ENCODE results near the gene B4GALNT3. TPM values are rescaled to one million over a fixed set of nuclear protein-coding genes. Genes with fewer than 3 reads are reported as not detected.
A peak's percentile ranks its signal among the peaks of the same experiment; 100 is the strongest.

Gene B4GALNT3
- total and polyA plus RNA-seq, 3 experiments from 2014 or later = 3.1 to 6.9 (median 3.5) TPM

GRCh38 chr12:559906-560455 lies 100.2 kb downstream of the B4GALNT3 start:
- Histone ChIP-seq H3K9me3 (ENCODE audit: low read length) (no peaks in the 10 kb centered on the region), H3K4me1 (ENCODE audit: insufficient read depth, low read length) (peaks cover 54% of the 10 kb centered on the region), H3K36me3 (ENCODE audit: insufficient read depth, low read length) (no peaks in the 10 kb centered on the region), H3K27me3 (ENCODE audit: insufficient read depth, low read length, poor library complexity, severe bottlenecking) (no peaks in the 10 kb centered on the region), H3K4me3 (ENCODE audit: low read length) (no peak overlapping the region), H3K27ac (ENCODE audit: low read depth, low read length) (no peak overlapping the region)
- POLR2A ChIA-PET = no interaction called here
- Mint-ChIP-seq H3K27ac (peak overlapping the region in 7 of 8 donors; percentile 29 to 96 (median 80)), H3K36me3 (peaks cover 0 to 9% (median 5%) of the 10 kb centered on the region in 3 donors), H3K27me3 (no peaks in the 10 kb centered on the region), H3K4me3 (no peak overlapping the region), H3K9me3 (no peaks in the 10 kb centered on the region), H3K4me1 (peaks cover 39 to 57% (median 52%) of the 10 kb centered on the region in 3 donors)
- CTCF ChIA-PET = no interaction called here
- DNase-seq = peak in 1 of 5 donors; percentile 28

GRCh38 chr12:560691-561390 lies 101.1 kb downstream of the B4GALNT3 start:
- H3K4me3 Mint-ChIP-seq = peak overlapping the region in 1 of 7 donors; percentile 37
- peak overlapping the region in 1 of 8 donors; percentile 73 for H3K27ac Mint-ChIP-seq
- no peaks in the 10 kb centered on the region for H3K9me3 ChIP-seq (ENCODE audit: low read length)
- no peak overlapping the region for H3K4me3 ChIP-seq (ENCODE audit: low read length)
- no peaks in the 10 kb centered on the region for H3K27me3 ChIP-seq (ENCODE audit: insufficient read depth, low read length, poor library complexity, severe bottlenecking)
- CTCF ChIA-PET = no interaction called here
- POLR2A ChIA-PET = no interaction called here
- H3K36me3 ChIP-seq (ENCODE audit: insufficient read depth, low read length) = no peaks in the 10 kb centered on the region
- no peaks in the 10 kb centered on the region for H3K9me3 Mint-ChIP-seq
- H3K27ac ChIP-seq (ENCODE audit: low read depth, low read length) = no peak overlapping the region
- peaks cover 58% of the 10 kb centered on the region for H3K4me1 ChIP-seq (ENCODE audit: insufficient read depth, low read length)
- DNase-seq = peak in 1 of 5 donors; percentile 26
- no peaks in the 10 kb centered on the region for H3K27me3 Mint-ChIP-seq
- H3K4me1 Mint-ChIP-seq = peaks cover 43 to 60% (median 55%) of the 10 kb centered on the region in 3 donors
- H3K36me3 Mint-ChIP-seq = peaks cover 0 to 7% (median 5%) of the 10 kb centered on the region in 3 donors

GRCh38 chr12:561391-561705 lies 101.6 kb downstream of the B4GALNT3 start:
- H3K4me1 Mint-ChIP-seq = peaks cover 48 to 60% (median 60%) of the 10 kb centered on the region in 3 donors

GRCh38 chr12:561908-562593 lies 102.3 kb downstream of the B4GALNT3 start:
- Histone ChIP-seq H3K4me1 (ENCODE audit: insufficient read depth, low read length) (peaks cover 70% of the 10 kb centered on the region), H3K9me3 (ENCODE audit: low read length) (no peaks in the 10 kb centered on the region), H3K36me3 (ENCODE audit: insufficient read depth, low read length) (no peaks in the 10 kb centered on the region), H3K27ac (ENCODE audit: low read depth, low read length) (no peak overlapping the region), H3K27me3 (ENCODE audit: insufficient read depth, low read length, poor library complexity, severe bottlenecking) (no peaks in the 10 kb centered on the region), H3K4me3 (ENCODE audit: low read length) (no peak overlapping the region)
- ChIA-PET CTCF (no interaction called here), POLR2A (interaction anchor here (0.6 kb wide), 1 partner anchor 23 kb away, joined by 3 read pairs; no protein-coding TSS in a partner anchor)
- H3K4me1 Mint-ChIP-seq = peaks cover 55 to 65% (median 63%) of the 10 kb centered on the region in 3 donors
- H3K9me3 Mint-ChIP-seq = no peaks in the 10 kb centered on the region
- H3K27ac Mint-ChIP-seq = peak overlapping the region; percentile 91 to 98 (median 95)
- peak overlapping the region; percentile 15 to 83 (median 57) for H3K4me3 Mint-ChIP-seq
- H3K36me3 Mint-ChIP-seq = peaks cover 0 to 6% (median 2%) of the 10 kb centered on the region in 3 donors
- no peaks in the 10 kb centered on the region for H3K27me3 Mint-ChIP-seq
- DNase-seq = no peak

More at GRCh38 chr12:561391-561705, 101.6 kb downstream of the B4GALNT3 start:
- H3K27ac ChIP-seq (ENCODE audit: low read depth, low read length) = no peak overlapping the region
- H3K27me3 ChIP-seq (ENCODE audit: insufficient read depth, low read length, poor library complexity, severe bottlenecking) = no peaks in the 10 kb centered on the region
- no peaks in the 10 kb centered on the region for H3K9me3 ChIP-seq (ENCODE audit: low read length)
- Mint-ChIP-seq H3K4me3 (peak overlapping the region in 2 of 7 donors; percentile 37 to 70), H3K27me3 (no peaks in the 10 kb centered on the region), H3K36me3 (peaks cover 0 to 7% (median 5%) of the 10 kb centered on the region in 3 donors), H3K27ac (peak overlapping the region in 3 of 8 donors; percentile 47 to 73 (median 61)), H3K9me3 (no peaks in the 10 kb centered on the region)
- ChIA-PET CTCF (no interaction called here), POLR2A (interaction anchor here (0.6 kb wide), 1 partner anchor 22 kb away, joined by 3 read pairs; no protein-coding TSS in a partner anchor)
- no peaks in the 10 kb centered on the region for H3K36me3 ChIP-seq (ENCODE audit: insufficient read depth, low read length)
- no peak overlapping the region for H3K4me3 ChIP-seq (ENCODE audit: low read length)
- peaks cover 63% of the 10 kb centered on the region for H3K4me1 ChIP-seq (ENCODE audit: insufficient read depth, low read length)
- DNase-seq = no peak

GRCh38 chr12:562634-563033 lies 102.9 kb downstream of the B4GALNT3 start:
- Mint-ChIP-seq H3K4me3 (peak overlapping the region in 6 of 7 donors; percentile 75 to 86 (median 83)), H3K36me3 (peaks cover 0 to 6% (median 0%) of the 10 kb centered on the region in 3 donors), H3K27me3 (no peaks in the 10 kb centered on the region), H3K4me1 (peaks cover 60 to 68% (median 64%) of the 10 kb centered on the region in 3 donors), H3K27ac (peak overlapping the region; percentile 91 to 98 (median 95)), H3K9me3 (no peaks in the 10 kb centered on the region)
- ChIA-PET CTCF (interaction anchor here (2.2 kb wide), 1 partner anchor 252 kb away, joined by 8 read pairs; no protein-coding TSS in a partner anchor), POLR2A (no interaction called here)
- H3K4me3 ChIP-seq (ENCODE audit: low read length) = peak overlapping the region; percentile 62
- DNase-seq = peak in 1 of 5 donors; percentile 19
- no peaks in the 10 kb centered on the region for H3K27me3 ChIP-seq (ENCODE audit: insufficient read depth, low read length, poor library complexity, severe bottlenecking)
- H3K9me3 ChIP-seq (ENCODE audit: low read length) = no peaks in the 10 kb centered on the region
- H3K27ac ChIP-seq (ENCODE audit: low read depth, low read length) = peak overlapping the region; percentile 20
- no peaks in the 10 kb centered on the region for H3K36me3 ChIP-seq (ENCODE audit: insufficient read depth, low read length)
- peaks cover 72% of the 10 kb centered on the region for H3K4me1 ChIP-seq (ENCODE audit: insufficient read depth, low read length)

GRCh38 chr12:563250-563781 lies 103.6 kb downstream of the B4GALNT3 start:
- Mint-ChIP-seq H3K27ac (peak overlapping the region; percentile 85 to 98 (median 95)), H3K27me3 (no peaks in the 10 kb centered on the region), H3K36me3 (peaks cover 0 to 6% (median 0%) of the 10 kb centered on the region in 3 donors), H3K9me3 (no peaks in the 10 kb centered on the region), H3K4me3 (peak overlapping the region; percentile 75 to 91 (median 83)), H3K4me1 (peaks cover 66 to 71% (median 66%) of the 10 kb centered on the region in 3 donors)
- peak overlapping the region; percentile 62 for H3K4me3 ChIP-seq (ENCODE audit: low read length)
- ChIA-PET CTCF (interaction anchor here (1.0 to 5.0 kb wide), 4 partner anchors 12 to 251 kb away, joined by 3 to 34 read pairs (median 6); no protein-coding TSS in a partner anchor), POLR2A (interaction anchor here (0.5 kb wide), 1 partner anchor 174 kb away, joined by 5 read pairs; no protein-coding TSS in a partner anchor)
- no peaks in the 10 kb centered on the region for H3K27me3 ChIP-seq (ENCODE audit: insufficient read depth, low read length, poor library complexity, severe bottlenecking)
- peaks cover 75% of the 10 kb centered on the region for H3K4me1 ChIP-seq (ENCODE audit: insufficient read depth, low read length)
- H3K9me3 ChIP-seq (ENCODE audit: low read length) = no peaks in the 10 kb centered on the region
- H3K27ac ChIP-seq (ENCODE audit: low read depth, low read length) = peak overlapping the region; percentile 20
- DNase-seq = peak; percentile 31 to 84 (median 80)
- H3K36me3 ChIP-seq (ENCODE audit: insufficient read depth, low read length) = no peaks in the 10 kb centered on the region

- Mint-ChIP-seq H3K4me1 (peaks cover 68 to 72% (median 69%) of the 10 kb centered on the region in 3 donors), H3K4me3 (peak overlapping the region; percentile 75 to 91 (median 83)), H3K27me3 (no peaks in the 10 kb centered on the region), H3K27ac (peak overlapping the region; percentile 85 to 98 (median 95)), H3K36me3 (peaks cover 0 to 6% (median 0%) of the 10 kb centered on the region in 3 donors), H3K9me3 (no peaks in the 10 kb centered on the region)
- Histone ChIP-seq H3K27ac (ENCODE audit: low read depth, low read length) (peak overlapping the region; percentile 20), H3K4me3 (ENCODE audit: low read length) (peak overlapping the region; percentile 62), H3K27me3 (ENCODE audit: insufficient read depth, low read length, poor library complexity, severe bottlenecking) (no peaks in the 10 kb centered on the region), H3K4me1 (ENCODE audit: insufficient read depth, low read length) (peaks cover 78% of the 10 kb centered on the region), H3K36me3 (ENCODE audit: insufficient read depth, low read length) (no peaks in the 10 kb centered on the region), H3K9me3 (ENCODE audit: low read length) (no peaks in the 10 kb centered on the region)
- POLR2A ChIA-PET = interaction anchor here (0.5 kb wide), 1 partner anchor 174 kb away, joined by 5 read pairs; no protein-coding TSS in a partner anchor
- CTCF ChIA-PET = interaction anchor here (1.0 to 5.0 kb wide), 4 partner anchors 12 to 251 kb away, joined by 3 to 34 read pairs (median 6); no protein-coding TSS in a partner anchor
- DNase-seq = no peak
These were observed 104.1 kb downstream of the B4GALNT3 start for GRCh38 chr12:563787-564298.

All from CD8-positive, alpha-beta memory T cell (primary cell).